ENCODE data around the gene MYH7B. TPM values are rescaled to one million over a fixed set of nuclear protein-coding genes. Genes with fewer than 3 reads are reported as not detected.

MYH7B gene
- total RNA-seq, 1 experiment from 2014 or later, result 0.74 TPM

MicroRNAs encoded within 50 kb of the gene (microRNA counts, 767-probe panel; counts per million panel counts)
- microRNA hsa-miR-499a-3p, result not detected
- microRNA hsa-miR-499a-5p, result not detected
- not detected for microRNA hsa-miR-499b-3p
- microRNA hsa-miR-499b-5p, result not detected

Small RNA genes within 50 kb of the gene (microRNA-seq; reads per million reads assigned to microRNA genes)
- gene MIR499A (ENCODE audit: borderline number of aligned reads) (not detected), gene MIR499B (ENCODE audit: borderline number of aligned reads) (not detected)

Other genes with a start within 250 kb of the MYH7B start
- 24.8 TPM for gene NCOA6, start 130.2 kb upstream of the MYH7B start, total RNA-seq (2021; ENCODE audit: unreplicated experiment)
- 9.4 TPM for gene GGT7, start 83.0 kb upstream of the MYH7B start, total RNA-seq (2021; ENCODE audit: unreplicated experiment)
- gene ACSS2, start 79.3 kb upstream of the MYH7B start, total RNA-seq (2021; ENCODE audit: unreplicated experiment), result 71.7 TPM
- 83.6 TPM for gene GSS, start 62 bp upstream of the MYH7B start, total RNA-seq (2021; ENCODE audit: unreplicated experiment)
- gene TRPC4AP, start 136.9 kb downstream of the MYH7B start, total RNA-seq (2021; ENCODE audit: unreplicated experiment), result 48.6 TPM
- gene EDEM2, start 191.5 kb downstream of the MYH7B start, total RNA-seq (2021; ENCODE audit: unreplicated experiment), result 22.8 TPM
- gene PROCR, start 216.2 kb downstream of the MYH7B start, total RNA-seq (2021; ENCODE audit: unreplicated experiment), result 52.0 TPM